ENCODE results near the gene DGKI.

Gene DGKI

GRCh38 chr7:137867289-137867688, 20.5 kb upstream of the DGKI start:
- H3K36me3 ChIP-seq (ENCODE audit: control insufficient read depth, low read length) = no peaks in the 10 kb centered on the region
- no peak overlapping the region for H3K4me2 ChIP-seq (ENCODE audit: low read length)
- no peaks in the 10 kb centered on the region for H3K4me1 ChIP-seq (ENCODE audit: control insufficient read depth, low read length)
- H3K9me3 ChIP-seq (ENCODE audit: control insufficient read depth, insufficient read depth, low read length) = peaks cover 14% of the 10 kb centered on the region; the same call in 1 of the 2 replicates
- no peaks in the 10 kb centered on the region for H3K79me2 ChIP-seq (ENCODE audit: control insufficient read depth, low read length)
- H3F3A ChIP-seq (ENCODE audit: control insufficient read depth, insufficient read depth) = no peaks in the 10 kb centered on the region
- H3K4me3 ChIP-seq (ENCODE audit: low read length) = no peak overlapping the region
- H4K20me1 ChIP-seq (ENCODE audit: control insufficient read depth, insufficient read depth, low read depth, low read length) = no peaks in the 10 kb centered on the region
- no peaks in the 10 kb centered on the region for H3K27me3 ChIP-seq (ENCODE audit: control insufficient read depth, low read length)
- H3K27ac ChIP-seq (ENCODE audit: low read depth, low read length) = no peak overlapping the region
- no peaks in the 10 kb centered on the region for H3K9me2 ChIP-seq (replicated peaks; ENCODE audit: control insufficient read depth, low read length)
- TF ChIP-seq EZH2phosphoT487 (IDR thresholded peaks at IDR 0.05; ENCODE audit: borderline replicate concordance, low read length) (no peak), CTCF (IDR thresholded peaks at IDR 0.05; ENCODE audit: low read depth, low read length, poor library complexity, severe bottlenecking) (no peak)

- peaks cover 14% of the 10 kb centered on the region; the same call in 1 of the 2 replicates for H3K9me3 ChIP-seq (ENCODE audit: control insufficient read depth, insufficient read depth, low read length)
- H3K4me2 ChIP-seq (ENCODE audit: low read length) = no peak overlapping the region
- no peaks in the 10 kb centered on the region for H4K20me1 ChIP-seq (ENCODE audit: control insufficient read depth, insufficient read depth, low read depth, low read length)
- no peak overlapping the region for H3K4me3 ChIP-seq (ENCODE audit: low read length)
- H3K36me3 ChIP-seq (ENCODE audit: control insufficient read depth, low read length) = no peaks in the 10 kb centered on the region
- no peak overlapping the region for H3K27ac ChIP-seq (ENCODE audit: low read depth, low read length)
- H3K79me2 ChIP-seq (ENCODE audit: control insufficient read depth, low read length) = no peaks in the 10 kb centered on the region
- H3F3A ChIP-seq (ENCODE audit: control insufficient read depth, insufficient read depth) = no peaks in the 10 kb centered on the region
- H3K9me2 ChIP-seq (replicated peaks; ENCODE audit: control insufficient read depth, low read length) = no peaks in the 10 kb centered on the region
- no peaks in the 10 kb centered on the region for H3K27me3 ChIP-seq (ENCODE audit: control insufficient read depth, low read length)
- H3K4me1 ChIP-seq (ENCODE audit: control insufficient read depth, low read length) = no peaks in the 10 kb centered on the region
- TF ChIP-seq CTCF (IDR thresholded peaks at IDR 0.05; ENCODE audit: low read depth, low read length, poor library complexity, severe bottlenecking) = no peak
- TF ChIP-seq EZH2phosphoT487 (IDR thresholded peaks at IDR 0.05; ENCODE audit: borderline replicate concordance, low read length) = no peak
These were observed 19.0 kb upstream of the DGKI start for GRCh38 chr7:137865764-137866163.

GRCh38 chr7:137862964-137863363, 16.2 kb upstream of the DGKI start:
- H3K4me2 ChIP-seq (ENCODE audit: low read length) = no peak overlapping the region
- TF ChIP-seq EZH2phosphoT487 (IDR thresholded peaks at IDR 0.05; ENCODE audit: borderline replicate concordance, low read length) (no peak), CTCF (IDR thresholded peaks at IDR 0.05; ENCODE audit: low read depth, low read length, poor library complexity, severe bottlenecking) (no peak)
- H3K36me3 ChIP-seq (ENCODE audit: control insufficient read depth, low read length) = no peaks in the 10 kb centered on the region

More at GRCh38 chr7:137862964-137863363, 16.2 kb upstream of the DGKI start:
- Histone ChIP-seq H3K9me2 (replicated peaks; ENCODE audit: control insufficient read depth, low read length) (no peaks in the 10 kb centered on the region), H3K9me3 (ENCODE audit: control insufficient read depth, insufficient read depth, low read length) (peaks cover 14% of the 10 kb centered on the region; the same call in 1 of the 2 replicates), H3F3A (ENCODE audit: control insufficient read depth, insufficient read depth) (no peaks in the 10 kb centered on the region), H3K4me3 (ENCODE audit: low read length) (no peak overlapping the region), H3K27ac (ENCODE audit: low read depth, low read length) (no peak overlapping the region), H3K4me1 (ENCODE audit: control insufficient read depth, low read length) (no peaks in the 10 kb centered on the region), H3K27me3 (ENCODE audit: control insufficient read depth, low read length) (no peaks in the 10 kb centered on the region), H4K20me1 (ENCODE audit: control insufficient read depth, insufficient read depth, low read depth, low read length) (no peaks in the 10 kb centered on the region), H3K79me2 (ENCODE audit: control insufficient read depth, low read length) (no peaks in the 10 kb centered on the region)
